Transverse colon (tissue), 4 donors: ENCODE measurements around the gene HAP1. TPM values are rescaled to one million over a fixed set of nuclear protein-coding genes. Genes with fewer than 3 reads are reported as not detected.

Source experiments
- DNase-seq: peaks from one replicate; pipeline ENCODE4 v3.0.0-alpha.2; 2019
- H3K27ac ChIP-seq, 4 donors: fragments of 200-600 bp; sonication (generic); 2 replicates each; pipeline ENCODE4 v1.5.1; 2016 to 2018; ENCODE audit warnings: inconsistent platforms in 4 of 4
- H3K27me3 ChIP-seq: fragments of 200-600 bp; sonication (generic); 2 replicates; pipeline ENCODE4 v1.5.1; 2017; ENCODE audit warnings: inconsistent platforms
- H3K36me3 ChIP-seq, 4 donors: fragments of 200-600 bp; sonication (generic); 2 replicates each; pipeline ENCODE4 v1.5.1; 2017 to 2019; ENCODE audit warnings: inconsistent platforms in 4 of 4
- H3K4me1 ChIP-seq, 4 donors: fragments of 200-600 bp; sonication (generic); 2 replicates each; pipeline ENCODE4 v1.5.1; 2017 to 2020; ENCODE audit warnings: inconsistent platforms in 4 of 4
- H3K4me3 ChIP-seq, 4 donors: fragments of 200-600 bp; sonication (generic); 1 replicate in 1 of 4; 2 replicates in 3 of 4; pipeline versions ENCODE4 v1.5.1 to v1.6.1; 2017 to 2019; ENCODE audit warnings: inconsistent platforms in 4 of 4
- H3K9me3 ChIP-seq, 2 donors: fragments of 200-600 bp; sonication (generic); 2 replicates each; pipeline ENCODE4 v1.5.1; 2017 to 2019; ENCODE audit warnings: inconsistent platforms in 2 of 2
- EP300 ChIP-seq: sonication (generic); formaldehyde crosslinking; IDR thresholded peaks from one replicate; pipeline ENCODE4 v1.6.1; 2017; ENCODE audit warnings: antibody characterized with exemption, low read depth
- POLR2A ChIP-seq: fragments of 450-650 bp; IDR thresholded peaks from one replicate; pipeline ENCODE4 v1.6.1; 2016; ENCODE audit warnings: antibody characterized with exemption, mild to moderate bottlenecking, moderate library complexity
- POLR2AphosphoS5 ChIP-seq, 3 donors: sonication (generic); formaldehyde crosslinking; IDR thresholded peaks; one replicate each; pipeline ENCODE4 v1.6.1; 2016; ENCODE audit warnings: antibody characterized with exemption in 3 of 3
- WGBS, 2 donors: methylation state at CpG; one replicate each; pipeline ENCODE4 v1.1.5; 2018; ENCODE audit warnings: low coverage in 1 of 2; 5-methylcytosine and 5-hydroxymethylcytosine counted together
- in situ Hi-C, 4 donors: fragments of 200-750 bp; cut with MboI; loops; one replicate each; pipeline versions ENCODE4 v1.15.0 to v1.15.1; 2017; ENCODE audit warnings: low sequenced_read_pairs in 3 of 4, low pct_ligation_motif_present in 1 of 4, low pct_unique_long_range_greater_than_20kb in 1 of 4
- intact Hi-C: fragments of 100-400 bp; cut with DNase I; formaldehyde crosslinking; loops from one replicate; pipeline ENCODE4 v1.15.1; 2023; ENCODE audit warnings: low total_unique reads
- total RNA-seq, 4 donors: library from RNA; depleted of rRNA; stranded (reverse); fragments of >200 nt; gene quantifications; one replicate each; pipeline ENCODE4 v1.1.0, GENCODE V29; 2016
- TF ChIP-seq, protein P1 (sequence below), 5 experiments: fragments of 200-600 bp in 3 of 5; fragments of 450-650 bp in 2 of 5; sonication (generic) in 3 of 5; IDR thresholded peaks; 1 replicate in 2 of 5; 2 replicates in 3 of 5; pipeline ENCODE4 v1.5.1; 2016 to 2017; ENCODE audit warnings: antibody characterized with exemption in 5 of 5, inconsistent platforms in 3 of 5, mild to moderate bottlenecking in 2 of 5, moderate library complexity in 1 of 5

HAP1 gene
- total RNA-seq, 4 donors from 2014 or later: 0.55 to 0.79 TPM; not detected in 2

DNA sequence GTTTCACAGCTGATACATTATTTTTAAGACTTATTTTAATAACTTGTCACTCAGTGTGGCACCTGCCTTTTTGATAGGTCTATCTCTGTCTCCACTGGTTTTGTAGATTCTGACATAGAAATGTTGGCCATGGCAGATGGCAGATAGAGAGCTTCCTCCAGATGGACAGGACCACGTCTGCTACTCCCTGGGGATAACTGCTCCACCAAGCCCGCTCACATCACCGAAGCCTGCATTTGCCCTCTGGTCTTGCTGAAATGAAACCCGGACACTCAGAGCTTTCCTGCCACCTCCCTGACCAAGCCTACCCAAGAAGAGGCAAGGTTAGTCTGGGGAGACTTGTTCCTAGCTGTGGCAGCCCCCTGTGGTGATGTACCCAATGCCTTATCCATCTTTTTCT is 16.4 kb upstream of the HAP1 start:
- in situ Hi-C loops: no loop called here
- Histone ChIP-seq H3K27me3 (no peaks in the 10 kb centered on the region), H3K4me3 (no peak overlapping the region), H3K9me3 (no peaks in the 10 kb centered on the region), H3K27ac (no peak overlapping the region), H3K4me1 (no peaks in the 10 kb centered on the region), H3K36me3 (peaks cover 0 to 10% (median 3%) of the 10 kb centered on the region in 4 donors)
- WGBS, 2 donors: 77% methylated on average over 4 of the region's 4 CpGs; no CpG with 5 or more reads in 1 of the 2 donors
- DNase-seq: no peak
- TF ChIP-seq EP300 (no peak), POLR2A (no peak), POLR2AphosphoS5 (IDR thresholded peaks at IDR 0.05) (no peak)
- TF ChIP-seq, protein P1, sequence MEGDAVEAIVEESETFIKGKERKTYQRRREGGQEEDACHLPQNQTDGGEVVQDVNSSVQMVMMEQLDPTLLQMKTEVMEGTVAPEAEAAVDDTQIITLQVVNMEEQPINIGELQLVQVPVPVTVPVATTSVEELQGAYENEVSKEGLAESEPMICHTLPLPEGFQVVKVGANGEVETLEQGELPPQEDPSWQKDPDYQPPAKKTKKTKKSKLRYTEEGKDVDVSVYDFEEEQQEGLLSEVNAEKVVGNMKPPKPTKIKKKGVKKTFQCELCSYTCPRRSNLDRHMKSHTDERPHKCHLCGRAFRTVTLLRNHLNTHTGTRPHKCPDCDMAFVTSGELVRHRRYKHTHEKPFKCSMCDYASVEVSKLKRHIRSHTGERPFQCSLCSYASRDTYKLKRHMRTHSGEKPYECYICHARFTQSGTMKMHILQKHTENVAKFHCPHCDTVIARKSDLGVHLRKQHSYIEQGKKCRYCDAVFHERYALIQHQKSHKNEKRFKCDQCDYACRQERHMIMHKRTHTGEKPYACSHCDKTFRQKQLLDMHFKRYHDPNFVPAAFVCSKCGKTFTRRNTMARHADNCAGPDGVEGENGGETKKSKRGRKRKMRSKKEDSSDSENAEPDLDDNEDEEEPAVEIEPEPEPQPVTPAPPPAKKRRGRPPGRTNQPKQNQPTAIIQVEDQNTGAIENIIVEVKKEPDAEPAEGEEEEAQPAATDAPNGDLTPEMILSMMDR (IDR thresholded peaks at IDR 0.05): no peak
- intact Hi-C loops: no loop called here

DNA sequence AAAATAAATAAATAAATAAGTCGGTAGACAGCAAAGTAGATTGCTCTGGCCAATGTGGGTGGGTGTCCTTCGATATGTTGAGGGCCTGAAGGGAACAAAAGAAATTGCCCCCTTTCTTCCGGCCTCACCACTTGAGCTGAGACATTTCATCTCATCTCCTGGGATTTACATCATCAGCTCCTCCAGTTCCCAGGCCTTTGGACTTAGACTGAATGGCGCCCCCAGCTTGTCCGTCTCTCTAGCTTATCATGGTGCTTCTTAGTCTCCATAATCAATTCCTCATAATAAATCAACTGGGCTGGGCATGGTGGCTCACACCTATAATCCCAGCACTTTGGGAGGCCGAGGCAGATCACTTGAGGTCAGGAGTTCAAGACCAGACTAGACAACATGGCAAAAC is 13.8 kb upstream of the HAP1 start:
- WGBS, 2 donors: 83 to 90% methylated on average over 2 to 6 of the region's 6 CpGs
- Histone ChIP-seq H3K36me3 (no peaks in the 10 kb centered on the region), H3K27ac (no peak overlapping the region), H3K27me3 (no peaks in the 10 kb centered on the region), H3K4me3 (no peak overlapping the region), H3K9me3 (no peaks in the 10 kb centered on the region), H3K4me1 (no peaks in the 10 kb centered on the region)
- intact Hi-C loops (no loop called here), in situ Hi-C loops (loop anchor here in 1 of 4 donors (25.0 kb wide), 1 partner anchor 339 kb away; the partner anchor contains the start of gene ZNF385C)
- DNase-seq: no peak
- no peak for TF ChIP-seq EP300
- no peak for TF ChIP-seq POLR2AphosphoS5 (IDR thresholded peaks at IDR 0.05)
- no peak for TF ChIP-seq POLR2A
- TF ChIP-seq, protein P1 (IDR thresholded peaks at IDR 0.05): no peak

DNA sequence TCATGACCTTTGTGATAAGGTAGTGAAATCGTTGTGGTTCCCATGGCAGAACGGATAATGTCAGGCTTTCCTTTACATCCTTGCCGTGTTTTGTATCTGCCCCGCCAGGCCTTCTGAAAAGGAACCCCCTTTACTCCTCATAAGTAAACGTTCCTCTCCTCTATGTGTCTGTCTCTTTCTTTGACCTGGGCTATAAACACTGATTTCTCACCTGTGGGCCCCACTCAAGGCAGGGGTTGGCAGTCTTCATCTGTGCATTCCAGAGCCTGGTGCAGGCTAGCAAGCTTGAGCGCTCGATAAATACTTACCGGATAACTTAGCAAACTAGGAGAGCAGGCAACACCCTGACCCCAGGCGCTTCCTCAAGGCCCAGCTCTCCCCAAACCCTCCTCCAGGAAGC is 7.3 kb upstream of the HAP1 start:
- no peak overlapping the region for H3K4me3 ChIP-seq
- peaks cover 0 to 3% (median 2%) of the 10 kb centered on the region in 4 donors for H3K4me1 ChIP-seq
- intact Hi-C loops: no loop called here
- H3K9me3 ChIP-seq: no peaks in the 10 kb centered on the region
- peaks cover 12% of the 10 kb centered on the region for H3K27me3 ChIP-seq
- 75 to 86% methylated on average over 4 to 9 of the region's 9 CpGs for WGBS, 2 donors
- no peak for DNase-seq
- TF ChIP-seq EP300 (no peak), POLR2A (no peak), POLR2AphosphoS5 (IDR thresholded peaks at IDR 0.05) (no peak)
- TF ChIP-seq, protein P1 (IDR thresholded peaks at IDR 0.05): no peak
- H3K36me3 ChIP-seq: no peaks in the 10 kb centered on the region
- in situ Hi-C loops: loop anchor here in 1 of 4 donors (25.0 kb wide), 1 partner anchor 346 kb away; the partner anchor contains the start of gene ZNF385C
- no peak overlapping the region for H3K27ac ChIP-seq

DNA sequence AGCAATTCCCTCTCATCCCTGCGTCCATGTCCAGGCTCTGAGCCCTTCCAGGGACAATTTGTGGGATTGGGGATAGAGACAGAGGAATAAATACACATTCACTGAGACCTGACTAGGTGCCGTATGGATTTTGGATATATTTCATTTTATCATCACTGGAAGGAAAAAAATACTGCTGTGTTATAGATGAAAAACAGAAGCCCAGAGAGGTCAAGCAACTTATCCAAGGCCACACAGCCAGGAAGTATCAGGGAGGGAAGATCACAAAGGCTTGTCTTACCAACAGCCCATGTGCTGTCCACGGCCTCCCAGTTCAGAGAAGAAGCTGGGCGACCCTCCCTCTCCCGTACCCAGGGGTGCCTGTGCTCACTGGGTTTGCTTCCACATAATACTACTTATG is 6.1 kb upstream of the HAP1 start:
- Histone ChIP-seq H3K27ac (no peak overlapping the region), H3K9me3 (no peaks in the 10 kb centered on the region), H3K27me3 (peaks cover 24% of the 10 kb centered on the region), H3K4me1 (peaks cover 0 to 3% (median 2%) of the 10 kb centered on the region in 4 donors), H3K4me3 (no peak overlapping the region), H3K36me3 (no peaks in the 10 kb centered on the region)
- WGBS, 2 donors: 90 to 91% methylated on average over 2 to 5 of the region's 5 CpGs
- TF ChIP-seq, protein P1 (IDR thresholded peaks at IDR 0.05): no peak
- TF ChIP-seq EP300: no peak
- no peak for TF ChIP-seq POLR2A
- no peak for TF ChIP-seq POLR2AphosphoS5 (IDR thresholded peaks at IDR 0.05)
- in situ Hi-C loops: loop anchor here in 1 of 4 donors (25.0 kb wide), 1 partner anchor 347 kb away; the partner anchor contains the start of gene ZNF385C
- intact Hi-C loops: no loop called here
- DNase-seq: no peak
